Stimulated activated CD8-positive, alpha-beta memory T cell treated with anti-CD3 and anti-CD28 coated beads, Interleukin-4, amount 100 ng/mL, for 24 hours (primary cell): ENCODE data around the gene ACTR8.
"Not testable (repeated sequence)": the region's sequence is repeated elsewhere in the genome, so short reads cannot be mapped to it uniquely, and the experiment has no call there.

Source experiments
- DNase-seq: peaks from one replicate; pipeline ENCODE4 v3.0.0-alpha.2; 2020; ENCODE audit warnings: low read depth

ACTR8 gene, protein sequence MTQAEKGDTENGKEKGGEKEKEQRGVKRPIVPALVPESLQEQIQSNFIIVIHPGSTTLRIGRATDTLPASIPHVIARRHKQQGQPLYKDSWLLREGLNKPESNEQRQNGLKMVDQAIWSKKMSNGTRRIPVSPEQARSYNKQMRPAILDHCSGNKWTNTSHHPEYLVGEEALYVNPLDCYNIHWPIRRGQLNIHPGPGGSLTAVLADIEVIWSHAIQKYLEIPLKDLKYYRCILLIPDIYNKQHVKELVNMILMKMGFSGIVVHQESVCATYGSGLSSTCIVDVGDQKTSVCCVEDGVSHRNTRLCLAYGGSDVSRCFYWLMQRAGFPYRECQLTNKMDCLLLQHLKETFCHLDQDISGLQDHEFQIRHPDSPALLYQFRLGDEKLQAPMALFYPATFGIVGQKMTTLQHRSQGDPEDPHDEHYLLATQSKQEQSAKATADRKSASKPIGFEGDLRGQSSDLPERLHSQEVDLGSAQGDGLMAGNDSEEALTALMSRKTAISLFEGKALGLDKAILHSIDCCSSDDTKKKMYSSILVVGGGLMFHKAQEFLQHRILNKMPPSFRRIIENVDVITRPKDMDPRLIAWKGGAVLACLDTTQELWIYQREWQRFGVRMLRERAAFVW

DNA sequence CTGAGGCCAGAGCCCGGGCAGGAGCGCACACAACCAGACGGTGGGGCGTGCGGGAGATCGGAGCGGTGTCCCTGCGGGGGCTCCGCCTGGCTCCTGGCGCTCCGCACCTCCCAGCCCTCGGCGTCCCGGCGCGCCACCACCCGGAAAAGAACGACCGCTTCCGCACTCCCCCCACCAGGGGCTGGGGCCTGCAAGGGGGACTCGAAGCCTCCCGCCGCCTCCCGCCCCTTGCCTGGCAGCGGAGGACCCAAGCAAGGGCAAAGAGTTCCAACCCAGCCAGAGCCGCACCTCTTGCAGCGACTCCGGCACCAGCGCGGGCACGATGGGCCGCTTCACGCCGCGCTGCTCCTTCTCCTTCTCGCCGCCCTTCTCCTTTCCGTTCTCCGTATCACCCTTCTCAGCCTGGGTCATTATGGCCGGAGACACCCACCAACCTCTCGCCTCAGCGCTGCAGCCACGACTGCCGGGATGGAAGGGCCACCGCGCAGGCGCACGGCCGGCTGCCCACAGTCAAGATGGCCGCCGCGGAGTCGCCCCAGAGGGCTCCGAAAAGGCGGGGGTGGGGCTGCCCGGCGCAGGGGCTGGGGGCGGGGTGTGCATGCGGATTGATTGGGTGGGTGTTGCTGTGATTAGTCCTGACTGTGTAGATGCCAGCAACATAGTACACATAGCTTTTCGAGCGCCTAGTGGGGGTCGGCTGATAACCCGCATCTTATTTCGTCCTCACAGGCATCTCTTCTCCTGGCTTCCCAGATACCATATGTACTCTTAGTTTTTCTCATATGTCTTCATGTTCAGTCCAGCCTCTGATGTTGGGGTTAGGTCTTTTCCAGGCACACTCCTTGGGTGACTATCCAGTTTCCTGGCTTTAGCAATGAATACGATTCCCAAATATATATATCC, at the start of gene ACTR8:
TSS of gene ACTR8 (minus strand) at position 462 of the 903 bp plus-strand sequence. CDS start at position 411, 51 bp downstream.
- DNase-seq, result peak; percentile 81

DNA sequence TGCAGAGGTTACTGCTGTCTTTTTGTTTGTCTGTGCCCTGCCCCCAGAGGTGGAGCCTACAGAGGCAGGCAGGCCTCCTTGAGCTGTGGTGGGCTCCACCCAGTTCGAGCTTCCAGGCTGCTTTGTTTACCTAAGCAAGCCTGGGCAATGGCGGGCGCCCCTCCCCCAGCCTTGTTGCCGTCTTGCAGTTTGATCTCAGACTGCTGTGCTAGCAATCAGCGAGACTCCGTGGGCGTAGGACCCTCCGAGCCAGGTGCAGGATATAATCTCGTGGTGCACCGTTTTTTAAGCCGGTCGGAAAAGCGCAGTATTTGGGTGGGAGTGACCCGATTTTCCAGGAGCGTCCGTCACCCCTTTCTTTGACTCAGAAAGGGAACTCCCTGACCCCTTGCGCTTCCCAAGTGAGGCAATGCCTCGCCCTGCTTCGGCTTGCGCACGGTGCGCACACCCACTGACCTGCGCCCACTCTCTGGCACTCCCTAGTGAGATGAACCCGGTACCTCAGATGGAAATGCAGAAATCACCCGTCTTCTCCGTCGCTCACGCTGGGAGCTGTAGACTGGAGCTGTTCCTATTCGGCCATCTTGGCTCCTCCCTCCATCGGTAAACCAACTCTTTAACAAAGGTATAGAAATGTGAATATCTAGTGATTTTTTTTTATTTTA, 45.4 kb upstream of the ACTR8 start:
- DNase-seq, result not testable (repeated sequence)

DNA sequence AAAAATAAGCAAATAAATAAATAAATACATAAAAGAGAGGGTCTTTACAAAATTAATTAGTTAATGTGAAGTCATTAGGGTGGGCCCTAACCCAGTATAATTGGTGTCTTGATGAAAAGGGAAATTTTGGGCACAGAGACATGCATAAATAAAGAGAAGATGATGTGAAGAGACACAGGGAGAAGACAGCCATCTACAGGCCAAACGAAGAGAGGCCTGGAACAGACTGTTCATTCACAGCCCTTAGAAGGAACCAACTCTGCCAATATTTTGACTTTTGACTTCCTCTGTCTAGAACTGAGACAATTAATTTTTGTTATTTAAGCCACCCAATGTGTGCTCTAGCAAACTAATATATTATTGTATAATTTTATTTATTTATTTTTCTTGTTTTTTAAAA, 39.3 kb upstream of the ACTR8 start:
- no peak for DNase-seq

DNA sequence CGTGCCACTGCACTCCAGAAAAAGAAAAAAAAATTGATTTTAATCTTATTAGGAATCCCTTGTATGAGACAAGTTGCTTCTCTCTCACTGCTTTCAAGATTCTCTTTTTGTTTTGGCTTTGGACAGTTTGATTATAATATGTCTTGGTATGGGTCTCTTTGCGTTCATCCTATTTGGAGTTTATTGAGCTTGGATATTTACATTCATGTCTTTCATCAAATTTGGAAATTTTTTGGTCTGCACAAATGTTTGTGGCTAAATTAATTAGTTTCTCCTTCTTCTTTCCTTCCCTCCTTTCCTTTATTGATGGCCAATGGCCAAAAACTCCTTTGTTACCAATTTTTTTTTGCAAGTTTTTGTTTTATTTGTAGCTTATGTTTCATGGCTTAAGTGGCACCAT, 37.8 kb upstream of the ACTR8 start:
- no peak for DNase-seq

DNA sequence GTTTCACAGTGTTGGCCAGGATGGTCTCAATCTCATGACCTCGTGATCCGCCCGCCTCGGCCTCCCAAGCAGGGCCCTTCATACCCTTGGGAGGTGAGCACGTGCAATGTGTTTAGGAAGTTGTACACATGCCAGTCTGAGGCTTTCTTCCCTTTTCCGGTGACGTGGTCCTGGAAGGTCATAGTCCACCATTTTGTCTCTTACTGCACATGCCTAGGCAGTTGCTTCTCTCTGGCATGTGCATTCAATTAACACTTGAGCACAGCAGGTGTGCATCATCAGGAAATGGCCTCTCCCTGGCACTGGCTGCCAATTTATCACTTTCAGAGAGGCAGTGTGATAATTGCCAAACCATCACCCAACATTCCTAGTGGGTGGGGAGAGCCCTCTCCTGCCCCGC, 31.4 kb upstream of the ACTR8 start:
- DNase-seq, result no peak

DNA sequence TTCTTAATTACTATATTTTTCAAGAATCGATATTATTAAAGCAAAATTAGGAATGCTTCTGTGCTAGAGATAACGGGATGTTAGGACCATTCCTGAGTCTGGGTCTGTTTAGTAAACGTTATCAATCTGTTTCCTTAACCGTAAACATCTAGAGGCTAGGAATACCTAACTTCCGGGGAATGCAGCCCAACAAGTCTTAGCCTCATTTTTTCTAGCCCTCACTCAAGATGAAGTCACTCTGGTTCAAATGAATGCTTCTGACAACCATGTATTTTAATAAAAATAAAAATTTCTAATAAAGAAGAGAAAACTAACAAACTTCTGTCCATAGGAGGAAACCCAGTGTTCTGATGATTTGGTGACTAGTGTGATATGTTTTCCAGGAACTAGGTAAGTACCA, 20.8 kb upstream of the ACTR8 start:
- no peak for DNase-seq

DNA sequence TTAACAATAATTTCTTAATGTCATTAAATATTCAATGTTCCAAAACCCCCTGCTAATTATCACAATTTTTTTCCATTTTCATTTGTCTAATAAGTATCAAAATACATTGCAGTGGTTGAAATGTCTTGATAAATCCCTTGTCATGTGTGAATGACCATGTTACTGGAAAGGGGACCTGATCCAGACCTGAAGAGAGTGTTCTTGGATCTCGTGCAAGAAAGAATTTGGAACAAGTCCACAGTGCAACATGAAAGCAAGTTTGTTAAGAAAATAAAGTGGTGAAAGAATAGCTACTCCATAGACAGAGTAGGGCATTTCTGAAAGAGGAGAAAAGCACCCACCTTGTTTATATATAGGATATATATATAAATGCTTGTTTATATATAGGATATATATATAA, 20.1 kb upstream of the ACTR8 start:
- DNase-seq, result no peak

DNA sequence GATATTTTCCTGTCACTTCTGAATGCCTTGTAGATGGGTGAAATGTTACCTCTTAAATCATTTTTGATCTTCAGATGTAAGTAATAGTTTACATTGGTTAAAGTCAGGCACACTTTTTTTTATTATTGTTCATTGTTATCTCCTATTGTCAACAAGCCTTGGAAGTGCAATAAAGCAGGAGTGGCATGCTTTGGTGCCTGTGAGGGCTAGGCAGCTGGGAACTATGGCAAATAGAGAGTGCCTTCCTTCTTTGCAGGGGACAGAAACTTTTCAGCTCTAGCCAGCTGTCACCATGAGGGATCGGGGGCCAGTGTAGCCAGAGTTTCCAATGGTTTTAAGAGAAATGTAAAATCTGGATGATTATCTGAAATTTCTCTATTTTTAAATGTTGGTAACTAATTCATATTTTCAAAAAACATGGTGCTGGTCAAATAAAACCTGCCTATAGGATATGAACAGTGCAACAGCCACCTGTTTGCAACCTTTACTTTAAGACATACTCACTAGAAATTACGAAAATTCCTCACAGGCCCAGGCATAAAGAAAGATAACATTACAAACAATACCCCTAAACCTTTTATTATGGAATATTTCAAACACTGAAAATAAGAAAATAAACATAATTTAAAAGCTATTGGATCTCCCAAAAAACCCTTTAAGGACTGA, 18.8 kb upstream of the ACTR8 start:
- DNase-seq, result no peak

DNA sequence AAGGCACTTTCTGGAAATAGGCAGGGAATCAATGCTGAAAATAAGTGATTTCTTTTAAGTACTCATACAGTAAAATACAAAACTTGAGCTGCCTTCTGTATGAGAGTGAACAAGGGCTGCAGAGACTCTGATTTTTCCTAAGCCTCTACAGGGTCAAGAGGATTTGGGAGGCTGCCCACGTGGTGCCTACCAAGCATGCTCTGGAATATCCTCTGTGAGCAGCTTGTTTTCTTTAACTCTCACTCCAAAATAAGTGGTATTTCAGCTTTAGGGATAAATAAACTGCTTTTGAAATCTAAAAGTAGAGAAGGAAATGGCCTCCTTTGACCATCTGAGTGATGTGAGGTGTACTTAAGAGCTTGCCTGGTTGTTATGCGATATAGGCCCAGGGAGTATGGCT, 17.8 kb upstream of the ACTR8 start:
- DNase-seq, result no peak

DNA sequence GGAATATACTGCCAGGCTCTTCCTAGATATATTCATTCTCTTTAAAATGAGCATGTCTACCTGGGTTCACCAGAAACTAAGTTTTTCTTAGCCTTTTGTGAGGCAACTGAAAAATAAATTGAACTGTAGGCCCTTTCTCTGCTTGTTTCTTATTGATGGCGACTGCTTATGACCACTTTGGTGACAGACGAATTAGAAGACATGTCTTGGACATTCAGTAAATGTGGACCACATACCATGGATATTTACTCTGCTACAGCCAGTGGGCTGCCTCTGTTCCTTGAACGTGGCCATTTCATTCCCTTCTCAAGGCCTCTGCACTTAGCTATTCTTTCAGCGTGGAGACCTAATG, 10.3 kb upstream of the ACTR8 start:
- no peak for DNase-seq

DNA sequence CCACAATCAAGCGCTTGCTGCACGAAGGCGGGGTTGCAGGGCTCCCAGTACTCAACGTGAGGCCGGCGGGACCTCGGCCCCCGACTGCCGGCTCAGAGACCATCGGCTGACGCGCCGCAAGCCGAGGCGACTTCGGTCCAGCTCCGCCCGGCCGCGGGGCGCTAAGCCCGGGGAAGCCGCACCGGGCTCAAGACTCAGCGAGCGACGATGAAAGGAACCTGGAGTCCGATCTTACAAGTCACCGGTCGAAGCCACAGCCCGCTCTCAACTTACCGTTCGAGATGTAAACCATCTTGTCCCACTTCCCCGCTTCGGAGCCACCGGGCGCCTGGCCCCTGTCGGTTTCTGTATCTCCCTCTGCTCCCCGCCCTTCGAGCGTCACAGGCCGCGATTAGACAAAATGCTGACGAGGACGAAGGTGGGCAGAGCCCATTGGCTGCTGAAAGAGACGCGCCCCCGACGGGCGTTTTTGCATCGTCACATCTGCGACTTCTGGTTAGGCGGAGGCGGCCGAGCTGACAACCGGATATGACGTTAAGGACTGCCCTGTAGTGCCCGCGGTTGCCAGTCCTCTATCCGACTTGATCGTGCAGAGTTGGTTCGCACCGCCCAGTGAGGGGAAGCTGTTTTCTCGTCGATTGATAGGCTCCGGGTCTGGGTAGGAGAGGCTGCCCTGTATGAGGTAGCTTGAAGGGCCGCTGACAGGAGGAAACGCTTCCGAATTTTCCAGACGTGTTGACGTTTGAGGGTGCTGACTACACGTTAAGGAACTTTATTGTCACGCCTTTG, 9.7 kb upstream of the ACTR8 start, which contains the start of gene SELENOK:
TSS of gene SELENOK (minus strand) at position 363 of the 789 bp plus-strand sequence.
- DNase-seq, result peak; percentile 94

DNA sequence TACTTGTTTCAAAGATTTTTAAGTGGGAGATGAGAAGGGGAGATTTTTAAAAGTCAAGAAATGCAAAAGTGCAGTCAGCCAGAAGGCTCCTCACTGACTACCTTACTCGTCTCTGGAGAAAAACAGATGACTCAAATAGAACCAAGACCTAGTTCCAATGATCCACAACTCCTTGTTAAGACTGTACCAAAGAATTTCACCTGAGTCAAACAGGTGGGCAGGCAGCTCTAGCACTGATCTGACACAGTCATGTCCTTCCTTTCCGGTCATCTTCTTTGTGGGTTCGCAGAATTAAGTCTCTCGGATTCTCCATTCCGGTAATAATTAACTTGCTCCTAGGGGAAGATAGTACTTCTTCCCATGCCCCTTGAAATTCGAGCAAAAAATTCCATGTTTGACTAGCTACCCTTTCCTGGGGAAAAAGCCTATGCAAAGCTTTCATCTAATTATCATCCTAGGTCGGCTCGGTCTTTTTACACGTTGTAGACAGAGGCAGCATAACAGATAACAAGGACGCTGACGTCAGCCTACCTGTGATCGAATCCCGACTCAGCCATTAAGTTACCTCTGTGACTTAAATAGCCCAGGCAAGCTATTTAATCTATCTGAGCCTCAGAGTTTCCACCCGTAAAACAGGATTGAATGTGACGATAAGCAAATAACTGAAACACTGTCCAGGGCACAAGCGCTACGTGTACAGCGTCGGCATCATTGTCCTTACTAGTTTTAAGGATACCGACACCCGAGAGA, 8.9 kb upstream of the ACTR8 start:
- DNase-seq, result no peak

DNA sequence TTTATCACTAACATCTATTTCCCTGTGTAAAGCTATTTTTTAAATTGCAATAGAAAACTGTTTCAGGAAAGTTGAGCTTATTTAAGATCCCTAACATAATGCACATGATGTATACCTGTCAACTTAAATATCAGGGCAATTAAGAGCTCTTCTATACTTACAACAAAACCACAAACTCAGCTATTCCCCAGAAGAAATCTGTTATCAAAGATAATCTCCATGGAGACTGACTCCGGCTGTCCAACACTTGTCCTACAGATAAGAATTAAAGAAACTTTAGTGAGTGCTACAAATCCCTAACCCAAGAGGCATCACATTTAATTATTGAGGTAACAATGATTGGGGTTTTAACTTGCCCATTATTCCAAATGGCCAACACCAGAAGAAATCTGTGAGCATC, 6.3 kb upstream of the ACTR8 start:
- DNase-seq, result no peak

DNA sequence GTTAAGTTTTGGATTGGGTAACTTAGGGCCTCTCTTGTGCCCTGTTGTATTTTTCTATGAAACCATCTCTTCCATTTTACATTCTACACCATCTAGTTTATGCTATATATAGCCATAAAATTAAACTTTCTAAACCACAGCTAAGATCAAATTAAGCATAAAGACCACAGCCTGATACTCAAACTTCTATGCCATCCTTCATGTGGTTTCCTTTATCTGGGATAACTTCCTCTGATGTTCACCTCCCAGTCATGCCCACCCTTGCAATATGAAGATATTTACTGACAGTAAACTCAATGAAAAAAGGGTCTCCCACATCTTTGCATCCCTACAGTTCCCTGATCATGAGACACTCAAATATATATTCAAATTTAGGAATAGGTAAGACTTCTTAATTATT, 5.5 kb upstream of the ACTR8 start:
- no peak for DNase-seq

DNA sequence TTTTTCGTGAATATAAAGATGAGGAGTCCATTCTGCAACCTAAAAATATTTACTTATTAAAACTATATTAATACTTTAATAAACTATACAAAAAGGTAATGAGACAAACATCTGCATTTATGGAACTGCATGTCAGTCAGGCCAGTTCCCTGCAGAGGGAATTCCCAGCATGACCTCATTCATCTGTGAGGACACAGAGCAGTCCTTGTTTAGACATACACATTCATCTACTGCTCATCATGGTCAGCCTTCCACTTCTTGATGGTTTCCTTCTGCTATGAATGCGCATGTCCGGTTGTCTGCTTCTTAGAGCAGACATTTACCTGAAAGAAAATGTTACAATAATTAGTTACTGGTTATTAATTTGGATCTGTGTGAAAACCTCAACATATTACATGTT, 3.3 kb upstream of the ACTR8 start:
- DNase-seq, result no peak

DNA sequence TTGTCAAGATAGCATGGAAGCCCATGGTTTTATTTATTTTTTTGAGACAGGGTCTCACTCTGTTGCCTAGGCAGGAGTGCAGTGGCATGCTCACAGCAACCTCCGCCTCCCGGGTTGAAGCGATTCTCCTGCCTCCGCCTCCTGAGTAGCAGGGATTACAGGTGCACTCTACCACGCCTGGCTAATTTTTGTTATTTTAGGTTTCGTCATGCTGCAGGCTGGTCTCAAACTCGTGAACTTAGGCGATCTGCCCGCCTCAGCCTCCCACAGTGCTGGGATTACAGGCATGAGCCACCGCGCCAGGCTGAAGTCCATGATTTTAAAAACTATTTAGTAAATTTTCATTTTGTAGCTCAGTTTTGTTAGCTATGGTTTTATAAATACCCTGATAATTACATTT, 2.7 kb upstream of the ACTR8 start:
- DNase-seq, result no peak

DNA sequence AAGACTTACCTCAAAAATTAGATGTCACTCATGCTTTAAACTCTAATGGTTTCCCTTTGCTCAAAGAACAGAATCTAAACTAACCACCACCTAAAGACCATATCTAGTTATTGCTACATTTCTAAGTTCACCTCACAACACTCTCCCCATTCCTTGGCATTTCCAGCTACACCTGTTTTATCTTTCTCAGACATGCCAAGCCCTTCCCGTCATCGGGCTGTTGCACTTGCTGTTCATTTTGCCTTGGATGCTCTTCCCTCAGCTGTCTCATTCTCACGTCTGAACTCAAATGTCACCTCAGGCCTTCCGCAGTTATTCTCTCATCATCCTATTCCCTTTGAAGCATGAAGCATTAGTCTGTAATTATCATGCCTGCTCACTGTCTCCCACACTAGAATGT, 1.1 kb upstream of the ACTR8 start:
- no peak for DNase-seq

DNA sequence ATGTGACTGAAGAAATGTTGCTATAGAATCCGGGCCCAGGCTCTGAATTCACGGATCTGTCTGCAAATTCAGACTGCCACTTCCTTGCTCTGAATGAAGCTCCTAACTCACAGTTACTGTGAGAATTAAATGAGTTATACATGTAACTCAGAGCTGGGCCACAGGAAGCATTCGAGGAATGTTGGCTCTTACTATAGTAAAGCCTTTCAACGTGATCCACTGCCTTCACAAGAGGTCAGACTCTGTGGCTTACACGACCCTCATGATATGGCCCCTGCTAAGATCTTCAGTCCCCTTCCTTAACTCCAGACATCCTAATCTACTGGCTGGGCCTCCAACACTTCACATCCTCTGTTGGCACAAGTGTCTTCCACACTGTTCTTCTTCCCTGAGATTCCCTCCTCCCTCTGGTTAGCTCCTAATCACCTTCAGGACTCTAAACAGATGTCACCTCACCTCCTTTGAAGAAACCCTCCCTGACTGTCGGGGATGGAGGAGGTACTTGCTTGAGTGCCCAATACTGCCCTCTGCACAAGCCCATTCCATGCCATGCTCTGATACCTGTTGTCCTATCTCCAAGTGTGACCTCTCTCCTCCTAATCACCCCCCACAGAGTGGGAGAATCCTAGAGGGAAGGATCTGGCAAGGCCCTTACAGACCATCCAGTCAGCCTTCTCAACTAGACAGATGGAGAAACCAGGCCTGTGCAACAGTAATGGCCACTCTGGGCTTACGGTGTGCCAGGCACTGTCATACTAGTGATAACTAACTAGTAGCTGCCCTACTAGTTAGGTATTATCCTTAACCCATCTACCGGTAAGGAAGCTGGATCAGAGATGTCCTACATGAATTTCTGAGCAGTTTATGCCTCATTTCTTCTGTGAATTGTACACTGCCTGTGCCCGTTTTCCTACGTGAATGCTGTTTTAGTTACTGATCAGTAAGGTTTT, 1.3 kb downstream of the ACTR8 start:
- no peak for DNase-seq
